Endothelial cell of umbilical vein (primary cell): ENCODE data around the gene CXCR1. TPM values are rescaled to one million over a fixed set of nuclear protein-coding genes. Genes with fewer than 3 reads are reported as not detected.
"Not testable (repeated sequence)": the region's sequence is repeated elsewhere in the genome, so short reads cannot be mapped to it uniquely, and the experiment has no call there.

Experiments
- BruUV-seq: library from RNA; stranded (reverse); fragments of 400-500 nt; replicated peaks from 2 replicates; lab custom pipeline; 2021; lab: Mats Ljungman, UMichigan
- CTCF ChIA-PET: fragments of 300-600, 350-600 bp; sonication (Branson Sonifier 250); formaldehyde crosslinking; loops from one replicate; lab custom pipeline; 2021; ENCODE audit warnings: antibody characterized with exemption, inconsistent platforms; lab: Charles Lee
- POLR2A ChIA-PET: fragments of 300-600, 350-600 bp; sonication (Branson Sonifier 250); formaldehyde crosslinking; loops from one replicate; lab custom pipeline; 2021; ENCODE audit warnings: antibody characterized with exemption, inconsistent platforms; lab: Charles Lee
- DNase-seq: peaks from one replicate; pipeline ENCODE4 v3.0.0-alpha.2; 2011; ENCODE audit warnings: low read depth, low spot score
- FAIRE-seq: peaks from 2 replicates; lab custom pipeline; 2011; peaks lifted over from hg19 to GRCh38; lab: Jason Lieb, UNC
- H2AFZ ChIP-seq: 2 replicates; pipeline ENCODE4 v1.6.0; 2012; ENCODE audit warnings: low read depth, low read length, control low read depth, inconsistent platforms
- H3K27ac ChIP-seq: 2 replicates; pipeline ENCODE4 v1.5.1; 2011; ENCODE audit warnings: low read depth, mild to moderate bottlenecking, control low read depth, low read length, moderate library complexity; ENCODE audit not compliant: insufficient read depth
- H3K27me3 ChIP-seq, 2 experiments: 2 replicates each; pipeline versions ENCODE4 v1.6.0 to v1.6.1; 2011; ENCODE audit warnings: low read length in 2 of 2, mixed read lengths in 1 of 2; ENCODE audit not compliant: control insufficient read depth in 2 of 2, insufficient read depth in 2 of 2
- H3K36me3 ChIP-seq, 2 experiments: 2 replicates in 1 of 2; 3 replicates in 1 of 2; pipeline ENCODE4 v1.5.1; 2011; ENCODE audit warnings: low read length in 2 of 2, mild to moderate bottlenecking in 1 of 2, moderate library complexity in 1 of 2; ENCODE audit not compliant: control insufficient read depth in 2 of 2, insufficient read depth in 2 of 2; ENCODE audit errors: extremely low read depth in 1 of 2
- H3K4me1 ChIP-seq: 3 replicates; pipeline ENCODE4 v1.5.1; 2011; ENCODE audit warnings: mild to moderate bottlenecking, low read length; ENCODE audit not compliant: control insufficient read depth, insufficient read depth; ENCODE audit errors: extremely low read depth
- H3K4me2 ChIP-seq: 2 replicates; pipeline ENCODE4 v1.6.1; 2011; ENCODE audit warnings: low read length, control low read depth, mixed read lengths; ENCODE audit not compliant: insufficient read depth
- H3K4me3 ChIP-seq, 3 experiments: fragments of 200-600 bp in 1 of 3; sonication (generic), shearing (Covaris generic) in 1 of 3; replicated peaks in 1 of 3; 2 replicates each; pipeline ENCODE4 v1.5.1; 2011 to 2016; ENCODE audit warnings: control low read depth in 3 of 3, low read length in 3 of 3, mild to moderate bottlenecking in 2 of 3, inconsistent platforms in 1 of 3, low read depth in 1 of 3, moderate library complexity in 1 of 3; ENCODE audit not compliant: insufficient read depth in 1 of 3
- H3K79me2 ChIP-seq: 2 replicates; pipeline ENCODE4 v1.6.0; 2012; ENCODE audit warnings: low read length, inconsistent platforms; ENCODE audit not compliant: control insufficient read depth, insufficient read depth
- H3K9ac ChIP-seq: replicated peaks from 2 replicates; pipeline ENCODE3; 2011; ENCODE audit warnings: low read length, control low read depth; ENCODE audit not compliant: insufficient read depth; ENCODE audit errors: extremely low read depth
- H3K9me1 ChIP-seq: replicated peaks from 3 replicates; pipeline ENCODE4 v1.6.0; 2011; ENCODE audit warnings: mild to moderate bottlenecking, low read length; ENCODE audit not compliant: control insufficient read depth, insufficient read depth; ENCODE audit errors: extremely low read depth
- H3K9me3 ChIP-seq: replicated peaks from 2 replicates; pipeline ENCODE4 v1.5.1; 2012; ENCODE audit warnings: low read length, inconsistent platforms; ENCODE audit not compliant: control insufficient read depth, insufficient read depth
- H4K20me1 ChIP-seq: replicated peaks from 2 replicates; pipeline ENCODE3; 2011; ENCODE audit warnings: mild to moderate bottlenecking, low read length; ENCODE audit not compliant: control insufficient read depth, insufficient read depth; ENCODE audit errors: extremely low read depth
- dilution Hi-C: fragments of 300-500 bp; cut with MboI; formaldehyde crosslinking; loops from one replicate; pipeline ENCODE4 v1.15.0; 2019; ENCODE audit warnings: low sequenced_read_pairs; ENCODE audit not compliant: extremely low pct_ligation_motif_present
- intact Hi-C: fragments of 100-400 bp; cut with micrococcal nuclease; formaldehyde crosslinking; loops from one replicate; pipeline ENCODE4 v1.10.0; 2022
- polyA plus RNA-seq, 4 experiments: library from polyadenylated mRNA; depleted of rRNA in 3 of 4; stranded (reverse) in 3 of 4; unstranded in 1 of 4; fragments of >200 nt; gene quantifications; 2 replicates each; pipeline versions ENCODE4 v1.2.1 to v1.2.3, GENCODE V29; 2011 to 2012; ENCODE audit warnings: missing spikeins in 1 of 4
- total RNA-seq: library from RNA; stranded (reverse); gene quantifications from 2 replicates; pipeline ENCODE4 v1.2.3, GENCODE V29; 2021

CXCR1 gene
- total and polyA plus RNA-seq, 2 donors (not counting 3 experiments of a cell fraction or from before 2014, with no cell fraction given) = not detected

GRCh38 chr2:218122286-218122685, 44.5 kb downstream of the CXCR1 start:
- H3K27me3 ChIP-seq, H2AFZ ChIP-seq, dilution Hi-C loops, intact Hi-C loops, BruUV-seq, H3K9me3 ChIP-seq, H3K4me2 ChIP-seq, H4K20me1 ChIP-seq, H3K4me3 ChIP-seq, H3K27ac ChIP-seq, H3K4me1 ChIP-seq, H3K9me1 ChIP-seq, H3K36me3 ChIP-seq, DNase-seq, FAIRE-seq, POLR2A ChIA-PET, H3K79me2 ChIP-seq, H3K9ac ChIP-seq: not testable (repeated sequence)
- CTCF ChIA-PET = interaction anchor here (1.0 kb wide), 1 partner anchor 11 kb away, joined by 4 read pairs; no protein-coding TSS in a partner anchor

DNA sequence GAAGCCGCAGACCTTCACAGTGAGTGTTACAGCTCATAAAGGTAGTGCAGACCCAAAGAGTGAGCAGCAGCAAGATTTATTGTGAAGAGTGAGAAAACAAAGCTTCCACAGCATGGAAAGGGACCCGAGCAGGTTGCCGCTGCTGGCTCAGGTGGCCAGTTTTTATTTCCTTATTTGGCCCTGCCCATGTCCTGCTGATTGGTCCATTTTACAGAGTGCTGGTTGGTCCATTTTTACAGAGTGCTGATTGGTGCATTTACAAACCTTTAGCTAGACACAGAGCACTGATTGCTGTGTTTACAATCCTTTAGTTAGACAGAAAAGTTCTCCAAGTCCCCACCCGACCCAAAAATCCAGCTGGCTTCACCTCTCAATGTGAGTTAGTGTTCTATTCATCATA, 45.0 kb downstream of the CXCR1 start:
- H3K9me3 ChIP-seq, H2AFZ ChIP-seq, H3K4me3 ChIP-seq, intact Hi-C loops, H3K27ac ChIP-seq, FAIRE-seq, dilution Hi-C loops, H3K4me1 ChIP-seq, H4K20me1 ChIP-seq, BruUV-seq, POLR2A ChIA-PET, H3K27me3 ChIP-seq, H3K9ac ChIP-seq, H3K79me2 ChIP-seq, DNase-seq, H3K36me3 ChIP-seq, H3K9me1 ChIP-seq, H3K4me2 ChIP-seq: not testable (repeated sequence)
- CTCF ChIA-PET = interaction anchor here (1.0 kb wide), 1 partner anchor 11 kb away, joined by 4 read pairs; no protein-coding TSS in a partner anchor

Other genes with a start within 250 kb of the CXCR1 start
- gene TNS1, start 164.0 kb downstream of the CXCR1 start, total RNA-seq = 35.6 and 52.1 TPM in 2 replicates
- gene TNS1, start 164.0 kb downstream of the CXCR1 start, polyA plus RNA-seq = 9.9 and 11.0 TPM in 2 replicates
- not detected in 2 replicates for gene RUFY4, start 97.7 kb downstream of the CXCR1 start, total RNA-seq
- not detected in 2 replicates for gene RUFY4, start 97.7 kb downstream of the CXCR1 start, polyA plus RNA-seq
- not detected in 2 replicates for gene CXCR2, start 40.9 kb downstream of the CXCR1 start, total RNA-seq
- gene CXCR2, start 40.9 kb downstream of the CXCR1 start, polyA plus RNA-seq = not detected in 2 replicates
- gene ARPC2, start 50.2 kb upstream of the CXCR1 start, total RNA-seq = 455 and 483 TPM in 2 replicates
- gene ARPC2, start 50.2 kb upstream of the CXCR1 start, polyA plus RNA-seq = 417 and 433 TPM in 2 replicates
- gene GPBAR1, start 94.1 kb upstream of the CXCR1 start, total RNA-seq = 0.60 and 0.75 TPM in 2 replicates
- 0.14 TPM in 2 replicates for gene GPBAR1, start 94.1 kb upstream of the CXCR1 start, polyA plus RNA-seq
- 59.7 and 69.3 TPM in 2 replicates for gene AAMP, start 103.2 kb upstream of the CXCR1 start, total RNA-seq
- gene AAMP, start 103.2 kb upstream of the CXCR1 start, polyA plus RNA-seq = 84.4 and 99.0 TPM in 2 replicates
- gene PNKD, start 103.6 kb upstream of the CXCR1 start, total RNA-seq = 56.1 and 56.6 TPM in 2 replicates
- 88.3 and 98.9 TPM in 2 replicates for gene PNKD, start 103.6 kb upstream of the CXCR1 start, polyA plus RNA-seq
- 141 and 159 TPM in 2 replicates for gene TMBIM1, start 125.5 kb upstream of the CXCR1 start, total RNA-seq
- gene TMBIM1, start 125.5 kb upstream of the CXCR1 start, polyA plus RNA-seq = 229 and 243 TPM in 2 replicates
- gene CATIP, start 189.9 kb upstream of the CXCR1 start, total RNA-seq = not detected in 2 replicates
- not detected in 2 replicates for gene CATIP, start 189.9 kb upstream of the CXCR1 start, polyA plus RNA-seq
- gene SLC11A1, start 215.3 kb upstream of the CXCR1 start, total RNA-seq = not detected in 2 replicates
- gene SLC11A1, start 215.3 kb upstream of the CXCR1 start, polyA plus RNA-seq = 0.03 and 0.08 TPM in 2 replicates
- gene CTDSP1, start 232.9 kb upstream of the CXCR1 start, total RNA-seq = 78.7 and 86.1 TPM in 2 replicates
- gene CTDSP1, start 232.9 kb upstream of the CXCR1 start, polyA plus RNA-seq = 112 and 127 TPM in 2 replicates